Mesenchymal stem cell (in vitro differentiated cells and primary cell): ENCODE data around the gene CLN6.

Source experiments
- DNase-seq: peaks from one replicate; pipeline ENCODE4 v3.0.0-alpha.2; 2013
- H2AFZ ChIP-seq: one replicate; pipeline ENCODE4 v1.6.1; 2013; ENCODE audit warnings: low read depth, mild to moderate bottlenecking, control low read depth, inconsistent platforms, low read length, moderate library complexity
- H2AK5ac ChIP-seq: 2 replicates; pipeline ENCODE4 v1.6.1; 2013; ENCODE audit warnings: low read length, moderate library complexity, mild to moderate bottlenecking, inconsistent platforms; ENCODE audit not compliant: severe bottlenecking
- H2BK120ac ChIP-seq: one replicate; pipeline ENCODE4 v1.6.1; 2013; ENCODE audit warnings: low read depth, mild to moderate bottlenecking, inconsistent platforms, low read length, moderate library complexity
- H2BK12ac ChIP-seq, 2 experiments: one replicate each; pipeline ENCODE4 v1.6.1; 2013; ENCODE audit warnings: inconsistent platforms in 2 of 2, low read length in 2 of 2, mild to moderate bottlenecking in 2 of 2, moderate library complexity in 2 of 2, control low read depth in 1 of 2
- H2BK15ac ChIP-seq: one replicate; pipeline ENCODE4 v1.6.1; 2013; ENCODE audit warnings: mild to moderate bottlenecking, low read depth, inconsistent platforms; ENCODE audit not compliant: poor library complexity, severe bottlenecking
- H2BK5ac ChIP-seq: 2 replicates; pipeline ENCODE4 v1.6.1; 2013; ENCODE audit warnings: low read depth, mild to moderate bottlenecking, low read length, control low read depth, inconsistent platforms; ENCODE audit not compliant: poor library complexity, severe bottlenecking
- H3K14ac ChIP-seq, 2 experiments: one replicate each; pipeline ENCODE4 v1.6.1; 2013; ENCODE audit warnings: inconsistent platforms in 2 of 2, low read length in 2 of 2, control low read depth in 1 of 2, mild to moderate bottlenecking in 1 of 2, moderate library complexity in 1 of 2
- H3K18ac ChIP-seq, 2 experiments: one replicate each; pipeline ENCODE4 v1.6.1; 2013; ENCODE audit warnings: inconsistent platforms in 2 of 2, low read length in 2 of 2, control low read depth in 1 of 2, low read depth in 1 of 2, mild to moderate bottlenecking in 1 of 2
- H3K23ac ChIP-seq, 2 experiments: one replicate each; pipeline ENCODE4 v1.6.1; 2013; ENCODE audit warnings: inconsistent platforms in 2 of 2, low read length in 2 of 2, mild to moderate bottlenecking in 2 of 2, moderate library complexity in 2 of 2, control low read depth in 1 of 2
- H3K27ac ChIP-seq: 2 replicates; pipeline ENCODE4 v1.5.1; 2013; ENCODE audit warnings: mild to moderate bottlenecking, moderate library complexity, low read length, control low read depth, inconsistent platforms; ENCODE audit not compliant: poor library complexity, severe bottlenecking
- H3K27me3 ChIP-seq, 2 experiments: 2 replicates each; pipeline versions ENCODE4 v1.6.1 to v1.7.0; 2013; ENCODE audit warnings: low read length in 2 of 2, mild to moderate bottlenecking in 2 of 2, moderate library complexity in 2 of 2, control low read depth in 1 of 2, inconsistent platforms in 1 of 2; ENCODE audit not compliant: control insufficient read depth in 1 of 2, insufficient read depth in 1 of 2
- H3K36me3 ChIP-seq, 2 experiments: 2 replicates each; pipeline versions ENCODE4 v1.6.1 to v1.7.0; 2013; ENCODE audit warnings: low read length in 2 of 2, control low read depth in 1 of 2, inconsistent platforms in 1 of 2, low read depth in 1 of 2, mild to moderate bottlenecking in 1 of 2; ENCODE audit not compliant: insufficient read depth in 2 of 2, control insufficient read depth in 1 of 2
- H3K4ac ChIP-seq, 2 experiments: one replicate each; pipeline ENCODE4 v1.6.1; 2013; ENCODE audit warnings: inconsistent platforms in 2 of 2, low read length in 2 of 2, mild to moderate bottlenecking in 2 of 2, moderate library complexity in 2 of 2, control low read depth in 1 of 2, low read depth in 1 of 2
- H3K4me1 ChIP-seq: 2 replicates; pipeline ENCODE4 v1.6.1; 2013; ENCODE audit warnings: low read depth, low read length, control low read depth; ENCODE audit not compliant: control insufficient read depth, insufficient read depth
- H3K4me2 ChIP-seq: 2 replicates; pipeline ENCODE4 v1.6.1; 2013; ENCODE audit warnings: low read length, mild to moderate bottlenecking, inconsistent platforms; ENCODE audit not compliant: poor library complexity, severe bottlenecking
- H3K4me3 ChIP-seq, 2 experiments: 2 replicates each; pipeline versions ENCODE4 v1.5.1 to v1.7.0; 2013; ENCODE audit warnings: low read length in 2 of 2, mild to moderate bottlenecking in 2 of 2, control low read depth in 1 of 2, low read depth in 1 of 2; ENCODE audit not compliant: insufficient read depth in 1 of 2
- H3K79me1 ChIP-seq: replicated peaks from 2 replicates; pipeline ENCODE4 v1.6.1; 2013; ENCODE audit warnings: mild to moderate bottlenecking, control low read depth, low read length, inconsistent platforms; ENCODE audit not compliant: poor library complexity, severe bottlenecking
- H3K9ac ChIP-seq: 2 replicates; pipeline ENCODE4 v1.7.0; 2013; ENCODE audit warnings: mild to moderate bottlenecking, low read length, moderate library complexity
- H3K9me3 ChIP-seq: 2 replicates; pipeline ENCODE4 v1.7.0; 2013; ENCODE audit warnings: mild to moderate bottlenecking, low read length; ENCODE audit not compliant: control insufficient read depth
- H4K8ac ChIP-seq: one replicate; pipeline ENCODE4 v1.6.1; 2013; ENCODE audit warnings: inconsistent platforms, mild to moderate bottlenecking, low read length, moderate library complexity
- H4K91ac ChIP-seq: one replicate; pipeline ENCODE4 v1.6.1; 2013; ENCODE audit warnings: mild to moderate bottlenecking, low read length, inconsistent platforms
- WGBS: methylation state at CpG from one replicate; pipeline ENCODE4 v1.1.7; 2013; ENCODE audit warnings: mixed read lengths; 5-methylcytosine and 5-hydroxymethylcytosine counted together

Gene CLN6

GRCh38 chr15:68205954-68206539 lies 23.5 kb downstream of the CLN6 start:
- Histone ChIP-seq H3K9ac (no peak overlapping the region), H3K23ac (no peak overlapping the region), H2AFZ (no peak overlapping the region), H3K18ac (no peak overlapping the region), H3K9me3 (no peaks in the 10 kb centered on the region), H4K91ac (peak overlapping the region; percentile 47), H3K27me3 (no peaks in the 10 kb centered on the region), H2BK5ac (no peak overlapping the region), H3K14ac (no peak overlapping the region), H3K36me3 (peaks cover 0 to 35% of the 10 kb centered on the region in 2 experiments), H3K4me2 (no peak overlapping the region), H2BK120ac (no peak overlapping the region), H2BK12ac (no peak overlapping the region), H2BK15ac (peak overlapping the region; percentile 15), H3K4me3 (no peak overlapping the region), H2AK5ac (no peak overlapping the region), H4K8ac (peak overlapping the region; percentile 43), H3K4ac (no peak overlapping the region), H3K4me1 (peaks cover 24% of the 10 kb centered on the region), H3K79me1 (peaks cover 45% of the 10 kb centered on the region), H3K27ac (no peak overlapping the region)
- WGBS = 75% methylated on average over 8 of the region's 14 CpGs
- DNase-seq = no peak

GRCh38 chr15:68205558-68205944 lies 24.0 kb downstream of the CLN6 start:
- Histone ChIP-seq H3K27ac (no peak overlapping the region), H2BK15ac (peak overlapping the region; percentile 15), H2BK120ac (no peak overlapping the region), H2BK5ac (no peak overlapping the region), H3K14ac (no peak overlapping the region), H3K23ac (no peak overlapping the region), H3K9me3 (no peaks in the 10 kb centered on the region), H4K91ac (no peak overlapping the region), H3K18ac (no peak overlapping the region), H3K27me3 (no peaks in the 10 kb centered on the region), H3K36me3 (peaks cover 0 to 34% of the 10 kb centered on the region in 2 experiments), H3K4me1 (peaks cover 20% of the 10 kb centered on the region), H4K8ac (no peak overlapping the region), H3K4me2 (no peak overlapping the region), H3K4me3 (peak overlapping the region in 1 of 2 experiments; percentile 58), H2BK12ac (no peak overlapping the region), H2AK5ac (no peak overlapping the region), H3K9ac (no peak overlapping the region), H3K79me1 (peaks cover 49% of the 10 kb centered on the region), H2AFZ (no peak overlapping the region), H3K4ac (no peak overlapping the region)
- no peak for DNase-seq
- WGBS = 93% methylated on average over 11 of the region's 13 CpGs

GRCh38 chr15:68204776-68205557 lies 24.6 kb downstream of the CLN6 start, which contains the start of gene CALML4:
CALML4 (minus strand) TSS chr15:68205332; CDS start chr15:68205247, 85 bp downstream.
- no peak within 1 kb of the TSS for H3K18ac ChIP-seq
- peak within 1 kb of the TSS; percentile 43 for H4K8ac ChIP-seq
- H3K27ac ChIP-seq = no peak within 1 kb of the TSS

GRCh38 chr15:68204361-68204760 lies 25.2 kb downstream of the CLN6 start:
- H3K9ac ChIP-seq = no peak overlapping the region
- no peak overlapping the region for H3K14ac ChIP-seq
- no peak for DNase-seq
- H3K79me1 ChIP-seq = peaks cover 37% of the 10 kb centered on the region
- H2BK5ac ChIP-seq = no peak overlapping the region
- H4K8ac ChIP-seq = no peak overlapping the region
- H2AFZ ChIP-seq = no peak overlapping the region
- H2BK15ac ChIP-seq = no peak overlapping the region
- WGBS = 98% methylated on average over 7 of the region's 7 CpGs
- H2AK5ac ChIP-seq = no peak overlapping the region
- H3K4ac ChIP-seq = no peak overlapping the region
- no peak overlapping the region for H2BK120ac ChIP-seq
- peaks cover 13% of the 10 kb centered on the region for H3K4me1 ChIP-seq
- H2BK12ac ChIP-seq = no peak overlapping the region
- no peak overlapping the region for H3K27ac ChIP-seq
- no peaks in the 10 kb centered on the region for H3K9me3 ChIP-seq
- no peak overlapping the region for H3K4me3 ChIP-seq
- H3K4me2 ChIP-seq = no peak overlapping the region
- no peaks in the 10 kb centered on the region for H3K27me3 ChIP-seq
- H3K36me3 ChIP-seq = peaks cover 0 to 29% of the 10 kb centered on the region in 2 experiments
- H3K18ac ChIP-seq = no peak overlapping the region
- no peak overlapping the region for H3K23ac ChIP-seq
- H4K91ac ChIP-seq = no peak overlapping the region

More at GRCh38 chr15:68204776-68205557, 24.6 kb downstream of the CLN6 start, which contains the start of gene CALML4:
- Histone ChIP-seq H2BK120ac (no peak within 1 kb of the TSS), H3K9me3 (no peaks in the 10 kb centered on the region), H3K4me3 (peak within 1 kb of the TSS in 1 of 2 experiments; percentile 58), H3K4ac (no peak within 1 kb of the TSS), H3K4me2 (no peak within 1 kb of the TSS), H2AK5ac (no peak within 1 kb of the TSS), H3K9ac (no peak within 1 kb of the TSS), H3K79me1 (peaks cover 43% of the 10 kb centered on the region), H3K23ac (no peak within 1 kb of the TSS), H3K36me3 (peaks cover 0 to 31% of the 10 kb centered on the region in 2 experiments), H2BK15ac (peak within 1 kb of the TSS; percentile 15), H3K4me1 (peaks cover 15% of the 10 kb centered on the region), H3K27me3 (no peaks in the 10 kb centered on the region), H2BK5ac (no peak within 1 kb of the TSS), H2AFZ (no peak within 1 kb of the TSS), H2BK12ac (no peak within 1 kb of the TSS), H4K91ac (peak within 1 kb of the TSS; percentile 47), H3K14ac (peak within 1 kb of the TSS in 1 of 2 experiments; percentile 82)
- no peak for DNase-seq
- 93% methylated on average over 16 of the region's 16 CpGs for WGBS
